ENCODE data around the gene EFHD2. TPM values are rescaled to one million over a fixed set of nuclear protein-coding genes. Genes with fewer than 3 reads are reported as not detected.
A peak's percentile ranks its signal among the peaks of the same experiment; 100 is the strongest.
"Not testable (repeated sequence)": the region's sequence is repeated elsewhere in the genome, so short reads cannot be mapped to it uniquely, and the experiment has no call there.

EFHD2 gene
- polyA plus RNA-seq, 10 donors: 19.6 to 30.9 (median 26.7) TPM

DNA sequence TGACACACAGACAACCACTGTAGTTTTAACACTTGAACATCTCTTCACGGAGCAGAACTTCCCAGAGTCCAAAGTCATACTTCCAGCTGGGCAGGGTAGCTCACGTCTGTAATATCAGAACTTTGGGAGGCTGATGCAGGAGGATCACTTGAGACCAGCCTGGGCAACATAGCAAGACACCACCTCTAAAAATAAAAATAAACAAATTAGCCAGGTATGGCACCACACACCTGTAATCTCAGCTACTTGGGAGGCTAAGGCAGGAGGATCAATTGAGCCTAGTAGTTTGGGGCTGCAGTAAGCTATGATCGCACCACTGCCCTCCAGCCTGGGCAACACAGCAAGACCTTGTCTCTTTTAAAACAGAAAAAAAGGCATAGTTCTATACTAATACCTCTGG is 24.3 kb upstream of the EFHD2 start:
- DNase-seq: no peak

DNA sequence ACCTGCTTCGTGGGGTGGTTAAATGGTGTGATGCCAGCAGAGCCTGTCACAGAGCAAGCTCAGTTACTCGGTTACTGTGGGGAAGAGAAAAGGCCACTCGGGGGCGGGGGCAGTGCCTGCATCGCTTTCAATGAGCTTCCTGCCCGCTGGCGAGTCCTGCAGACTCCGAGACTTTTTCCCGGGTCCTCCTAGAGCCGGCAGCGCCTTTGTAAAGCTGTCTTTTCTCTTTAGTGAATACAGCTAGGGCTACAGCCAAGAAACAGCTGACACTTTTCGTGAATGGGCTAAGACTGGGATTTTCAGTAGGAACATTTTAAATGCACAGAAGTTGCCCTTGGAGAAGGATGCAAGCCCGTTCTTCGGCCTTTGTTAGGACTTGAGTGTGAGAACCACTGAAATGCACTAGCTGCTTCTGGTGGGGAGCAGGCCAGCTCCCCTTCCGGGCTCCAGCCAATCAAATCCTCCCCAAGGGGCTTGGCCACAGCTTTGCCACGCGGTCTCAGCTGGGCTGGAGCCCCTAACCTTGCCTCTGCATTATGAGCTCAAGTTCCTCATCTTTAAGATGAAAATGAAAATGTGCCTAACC is 23.4 kb upstream of the EFHD2 start:
- DNase-seq: peak in 1 of 3 donors; percentile 42

DNA sequence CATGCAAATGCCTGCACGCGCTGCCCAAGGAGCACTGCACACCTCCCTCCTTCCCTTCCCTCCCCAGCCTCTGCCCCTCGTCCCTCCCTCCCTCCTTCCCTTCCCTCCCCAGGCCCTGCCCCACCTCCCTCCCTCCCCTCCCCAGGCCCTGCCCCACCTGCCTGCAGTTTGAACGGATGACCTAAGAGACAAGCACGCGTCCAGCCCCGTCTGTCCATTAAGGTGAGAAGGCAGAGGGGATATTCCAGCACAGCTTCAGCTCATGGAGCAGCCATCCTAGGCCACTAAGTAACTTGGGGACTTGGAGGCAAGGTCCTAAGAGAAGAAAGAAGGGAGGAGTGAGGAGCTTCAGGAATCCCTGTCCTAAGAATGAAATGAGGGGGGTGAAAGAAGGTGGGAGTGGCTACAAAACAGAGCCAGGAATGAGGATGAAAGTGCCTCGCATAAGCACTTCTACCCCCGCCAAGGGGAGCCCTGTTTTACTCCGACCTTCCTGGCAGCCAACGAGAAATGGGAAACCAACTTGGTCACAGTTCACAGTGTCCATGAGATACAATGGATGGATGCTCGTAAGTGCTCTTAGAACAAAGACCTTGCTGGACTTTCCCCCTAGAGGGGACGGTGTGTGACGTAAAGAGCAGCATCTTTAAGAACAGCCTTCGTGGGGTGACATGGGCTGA is 21.3 kb upstream of the EFHD2 start:
- no peak for DNase-seq

DNA sequence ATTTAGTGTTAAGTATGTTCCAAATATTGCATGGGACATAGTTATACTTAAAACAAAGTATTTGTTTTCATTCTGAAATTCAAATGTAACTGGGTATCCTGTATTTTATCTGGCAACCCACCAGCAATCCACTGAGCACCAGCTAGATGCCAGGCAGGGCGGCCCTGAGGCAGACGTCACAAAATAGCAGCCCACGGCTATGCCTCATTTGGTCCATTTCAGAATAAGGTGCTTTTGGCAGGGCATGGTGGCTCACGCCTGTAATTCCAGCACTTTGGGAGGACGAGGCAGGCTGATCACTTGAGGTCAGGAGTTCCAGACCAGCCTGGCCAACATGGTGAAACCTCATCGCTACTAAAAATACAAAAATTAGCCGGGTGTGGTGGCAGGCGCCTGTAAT is 19.9 kb upstream of the EFHD2 start:
- not testable (repeated sequence) for DNase-seq

DNA sequence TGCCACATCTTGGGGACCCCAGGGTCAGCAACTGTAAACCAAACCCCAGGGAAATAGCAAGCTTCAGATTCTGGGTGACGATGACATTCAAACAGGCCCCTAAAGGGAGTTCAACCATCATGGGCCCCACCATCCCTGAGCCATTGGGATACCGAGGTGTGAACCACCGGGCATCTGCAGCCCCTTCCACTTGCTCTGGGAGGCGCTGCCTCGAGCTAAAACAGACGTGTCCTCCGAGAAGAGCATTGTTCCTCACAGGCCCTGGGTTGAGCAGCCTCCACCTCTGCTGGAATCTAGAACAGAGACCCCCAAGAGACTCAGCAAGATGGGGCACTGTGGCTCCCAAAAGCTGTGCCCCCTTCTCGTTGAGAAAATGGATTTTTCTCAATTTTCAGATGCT is 19.0 kb upstream of the EFHD2 start:
- no peak for DNase-seq

DNA sequence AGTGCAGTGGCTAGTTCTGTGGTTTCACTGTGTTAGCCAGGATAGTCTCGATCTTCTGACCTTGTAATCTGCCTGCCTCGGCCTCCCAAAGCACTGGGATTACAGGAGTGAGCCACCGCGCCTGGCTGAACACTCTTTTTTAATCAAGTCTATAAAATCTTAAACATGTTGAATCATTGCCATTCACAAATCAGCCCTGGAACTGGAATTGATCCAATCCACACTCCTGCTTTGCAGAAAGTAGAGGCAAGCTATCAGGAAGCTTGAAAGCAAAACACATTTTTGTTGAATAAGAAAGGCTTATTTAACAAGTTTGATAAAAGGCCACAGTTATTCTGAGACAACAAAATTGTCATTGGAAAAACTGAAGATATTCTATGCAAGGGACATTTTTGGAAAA is 18.3 kb upstream of the EFHD2 start:
- DNase-seq: no peak

DNA sequence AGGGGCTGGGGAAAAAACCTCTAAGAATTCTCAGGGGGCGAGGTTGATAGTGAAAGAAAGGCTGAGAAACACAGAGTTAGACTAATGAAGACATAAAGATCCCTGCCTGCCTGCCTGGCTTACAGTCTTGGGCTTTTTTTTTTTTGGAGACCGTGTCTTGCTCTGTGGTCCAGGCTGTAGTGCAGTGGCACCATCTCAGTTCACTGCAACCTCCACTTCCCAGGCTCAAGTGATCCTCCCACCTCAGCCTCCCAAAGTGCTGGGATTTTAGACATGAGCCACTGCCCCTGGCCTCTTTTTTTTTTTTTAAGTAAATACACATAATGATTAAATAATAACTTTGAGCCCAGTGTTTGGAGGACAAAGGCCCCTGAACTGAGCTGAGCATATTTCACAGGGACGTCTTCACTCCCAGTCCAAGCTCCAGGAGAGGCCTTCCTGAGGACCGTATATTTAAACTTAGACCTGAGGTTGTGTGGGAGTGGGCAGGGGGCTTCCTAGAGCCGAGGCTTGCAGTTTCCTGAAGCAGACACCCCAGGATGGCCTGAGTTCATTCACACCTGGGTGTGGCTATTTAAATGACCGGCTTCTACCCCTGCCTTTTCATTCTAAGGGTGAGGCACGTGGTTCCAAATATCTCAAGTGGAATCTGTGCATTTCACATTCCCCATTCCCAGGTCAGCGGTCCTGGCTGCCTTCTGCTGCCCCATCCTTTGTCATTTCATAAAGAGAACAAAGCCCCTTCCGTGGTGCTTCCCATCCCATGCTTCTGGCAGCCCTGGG is 16.0 kb upstream of the EFHD2 start:
- DNase-seq: no peak

DNA sequence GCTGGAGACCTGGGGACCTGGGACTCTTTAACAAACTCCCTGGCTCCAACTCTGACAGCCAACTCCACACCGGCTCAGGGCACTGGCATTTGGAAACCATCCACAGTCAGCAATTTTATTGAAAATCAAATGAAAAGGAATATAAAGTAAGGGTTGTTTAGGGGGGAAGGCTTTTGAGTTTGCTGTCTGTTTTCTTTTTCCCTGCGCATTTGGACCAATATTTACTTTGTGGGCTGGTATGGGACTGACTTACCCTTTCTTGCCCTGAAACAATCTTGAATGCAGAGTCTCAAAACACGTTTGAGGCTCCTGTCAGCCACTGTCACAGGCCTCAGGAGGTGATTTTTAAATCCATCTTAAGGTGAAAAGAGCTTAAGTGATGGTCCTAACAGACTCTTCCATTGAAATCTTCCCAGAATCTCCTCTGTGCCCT is 15.4 kb upstream of the EFHD2 start:
- no peak for DNase-seq

DNA sequence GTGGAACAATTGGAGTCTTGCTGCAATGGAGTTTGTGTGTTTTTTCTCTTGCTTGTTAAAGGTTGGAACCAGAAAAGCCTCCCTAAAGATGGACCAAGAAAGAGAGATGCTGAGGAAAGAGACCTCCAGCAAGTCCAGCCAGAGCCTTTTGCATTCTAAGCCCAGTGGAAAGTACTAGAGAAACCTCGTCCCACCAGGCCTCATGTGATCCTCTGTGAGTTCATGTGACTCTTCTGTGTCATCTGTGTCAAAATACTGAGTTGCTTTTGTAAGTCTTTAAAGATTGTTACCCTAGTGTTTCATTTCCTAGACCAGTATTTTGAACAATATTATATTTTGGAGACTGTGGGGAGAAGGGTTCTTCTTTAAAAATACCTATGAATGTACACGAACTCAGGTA is 12.5 kb upstream of the EFHD2 start:
- no peak for DNase-seq

DNA sequence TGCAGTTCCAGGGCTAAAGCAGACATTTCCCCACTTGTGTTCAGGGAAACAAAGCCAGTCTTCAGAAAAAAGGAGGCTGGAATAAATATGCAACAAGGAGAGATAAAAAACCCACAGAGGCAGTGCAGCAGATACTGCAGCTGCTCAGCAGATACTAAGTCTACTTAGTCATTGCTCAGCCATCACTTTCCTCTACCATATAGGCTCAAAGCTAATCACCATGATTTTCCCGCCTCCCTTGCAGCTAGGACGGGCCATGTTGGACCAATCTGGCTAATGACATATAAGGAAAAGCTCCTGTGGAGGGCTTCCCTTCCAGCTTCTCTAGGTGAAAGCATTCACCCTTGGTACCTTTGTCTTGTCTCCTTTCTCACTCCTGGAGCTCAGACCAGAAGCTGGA is 10.0 kb upstream of the EFHD2 start:
- DNase-seq: no peak

DNA sequence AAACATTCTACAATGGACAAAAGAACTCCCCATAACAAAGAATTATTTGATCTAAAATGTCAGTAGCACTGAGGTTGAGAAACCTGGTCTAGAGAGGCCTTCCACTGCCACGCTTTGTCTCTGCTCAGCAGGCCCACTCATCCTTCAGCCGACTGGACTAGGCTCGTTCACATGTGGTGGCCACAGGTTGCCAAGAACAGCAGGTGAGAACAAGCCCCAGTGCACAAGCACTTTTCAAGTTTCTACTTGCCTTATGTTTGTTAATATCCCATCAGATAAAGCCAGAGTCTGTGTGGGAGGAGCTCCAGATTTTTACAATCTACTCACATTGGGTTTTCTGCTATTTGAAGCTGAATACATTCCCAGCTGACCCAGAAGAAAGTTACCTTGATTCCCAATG is 9.1 kb upstream of the EFHD2 start:
- DNase-seq: no peak

DNA sequence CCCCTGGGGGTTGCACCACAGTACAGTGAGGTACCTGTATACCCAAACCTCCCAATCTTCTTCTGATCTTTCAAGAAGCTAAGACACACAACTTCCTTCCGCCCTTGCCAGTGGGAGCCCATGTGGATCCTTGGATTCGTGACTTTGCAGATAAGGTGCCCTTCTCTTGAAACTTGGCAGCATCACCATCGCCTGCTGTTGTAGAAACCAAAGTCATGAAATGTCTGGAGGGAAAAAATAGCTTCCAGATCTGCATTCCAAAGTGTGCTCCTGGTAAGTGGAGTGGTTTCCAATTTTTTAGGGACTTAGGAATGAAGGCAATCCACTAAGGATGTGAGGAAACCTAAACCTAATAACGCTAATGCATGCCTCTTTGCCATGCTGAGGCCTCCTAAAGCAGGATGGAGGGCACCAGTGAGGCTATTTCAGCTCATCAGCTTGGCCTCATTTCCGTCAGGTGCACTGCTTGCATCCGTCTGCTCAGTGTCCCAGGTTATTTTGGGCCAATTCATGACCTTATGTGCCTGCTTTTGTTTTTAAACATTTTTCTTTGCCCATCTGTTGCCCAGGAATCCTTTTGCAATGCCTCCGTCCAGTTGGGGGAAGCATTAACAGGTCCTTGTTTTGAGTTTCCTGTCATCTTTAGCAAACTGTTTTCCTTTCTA is 8.2 kb upstream of the EFHD2 start:
- DNase-seq: no peak

DNA sequence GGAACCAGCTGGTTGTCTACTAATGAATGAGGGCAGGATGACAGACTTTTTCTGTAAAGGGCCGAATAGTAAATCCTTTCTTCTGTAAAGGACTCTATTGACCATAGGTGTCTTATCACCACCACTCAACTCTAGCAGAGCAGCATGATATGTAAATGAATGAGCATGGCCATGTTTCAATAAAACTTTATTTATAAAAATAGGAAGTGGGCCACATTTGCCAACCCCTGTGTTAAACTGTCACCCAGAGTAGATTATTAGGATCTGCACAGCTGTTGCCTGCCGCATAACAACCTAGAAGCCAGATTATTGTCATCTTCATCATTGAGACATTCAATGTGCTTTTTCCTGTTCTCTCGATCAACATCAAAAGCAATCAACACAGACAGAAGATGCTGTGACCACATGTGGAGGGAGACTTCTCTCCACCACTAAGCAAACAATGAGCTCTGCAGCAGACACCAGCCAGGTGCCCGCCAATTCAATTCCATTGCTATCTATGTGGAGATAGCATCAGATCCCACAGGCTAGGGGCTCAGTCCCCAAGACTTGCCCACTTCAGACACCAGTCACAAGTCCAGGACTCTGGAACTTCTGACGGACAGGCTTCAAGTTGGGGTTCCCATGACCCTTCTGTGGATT is 6.8 kb upstream of the EFHD2 start:
- DNase-seq: no peak

DNA sequence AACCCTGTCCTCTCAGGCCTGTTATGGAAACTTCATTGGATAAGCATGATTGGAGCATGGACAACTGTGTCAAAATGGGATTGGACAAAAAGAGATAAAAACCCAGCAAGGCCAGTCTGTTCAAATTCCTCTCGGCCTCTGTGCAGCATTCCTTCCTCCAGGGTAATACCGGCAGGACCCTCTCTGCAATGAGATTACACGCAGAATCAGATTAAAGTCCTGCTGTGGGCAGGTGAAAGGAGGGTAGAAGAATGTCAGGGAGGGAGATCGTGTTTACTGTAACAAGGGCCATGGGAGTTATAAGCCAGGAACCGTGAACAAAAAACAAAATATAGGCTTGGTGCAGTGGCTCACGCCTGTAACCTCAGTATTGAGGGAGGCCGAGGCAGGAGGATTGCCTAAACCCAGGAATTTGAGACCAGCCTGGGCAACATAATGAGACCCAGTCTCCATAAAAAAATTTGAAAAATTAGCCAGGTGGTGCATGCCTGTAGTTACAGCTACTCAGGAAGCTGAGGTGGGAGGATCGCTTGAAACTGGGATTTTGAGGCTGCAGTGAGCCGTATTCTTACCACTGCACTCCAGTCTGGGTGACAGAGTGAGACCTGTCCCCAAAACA is 5.6 kb upstream of the EFHD2 start:
- no peak for DNase-seq

DNA sequence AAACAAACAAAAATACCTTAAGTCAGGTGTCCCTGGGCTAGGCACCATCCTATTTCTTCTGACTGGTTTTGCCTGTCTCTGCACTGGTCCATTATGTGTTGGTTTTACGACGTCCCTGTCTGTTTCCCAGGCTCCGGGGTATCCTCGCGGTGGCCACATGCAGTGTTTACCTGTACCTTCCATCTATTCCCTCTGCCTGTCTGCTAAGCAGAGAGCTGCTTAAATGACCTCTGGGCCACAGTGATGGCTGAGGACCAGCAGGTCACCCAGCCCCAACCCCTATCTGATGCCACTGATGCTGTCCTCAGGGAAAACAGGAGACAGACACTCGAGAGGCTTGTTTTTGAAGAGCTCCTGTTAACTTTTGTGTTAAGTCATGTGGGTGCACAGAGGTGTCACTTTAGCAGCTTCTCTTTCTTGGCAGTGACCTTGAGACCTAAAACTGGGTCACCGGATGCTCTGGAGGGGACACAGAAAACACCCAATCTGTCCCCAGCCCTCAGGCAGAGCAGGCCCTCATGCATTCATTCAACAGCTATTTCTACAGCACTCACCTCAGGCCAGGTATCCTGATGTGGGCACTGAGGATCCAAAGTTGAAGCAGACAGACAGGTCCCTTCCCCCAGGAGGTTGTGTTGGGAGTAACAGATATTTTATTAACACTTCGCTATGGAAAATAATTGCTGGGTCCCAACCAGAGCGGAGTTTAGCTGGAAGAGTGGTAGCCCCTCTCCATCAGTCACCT is 4.4 kb upstream of the EFHD2 start:
- no peak for DNase-seq

DNA sequence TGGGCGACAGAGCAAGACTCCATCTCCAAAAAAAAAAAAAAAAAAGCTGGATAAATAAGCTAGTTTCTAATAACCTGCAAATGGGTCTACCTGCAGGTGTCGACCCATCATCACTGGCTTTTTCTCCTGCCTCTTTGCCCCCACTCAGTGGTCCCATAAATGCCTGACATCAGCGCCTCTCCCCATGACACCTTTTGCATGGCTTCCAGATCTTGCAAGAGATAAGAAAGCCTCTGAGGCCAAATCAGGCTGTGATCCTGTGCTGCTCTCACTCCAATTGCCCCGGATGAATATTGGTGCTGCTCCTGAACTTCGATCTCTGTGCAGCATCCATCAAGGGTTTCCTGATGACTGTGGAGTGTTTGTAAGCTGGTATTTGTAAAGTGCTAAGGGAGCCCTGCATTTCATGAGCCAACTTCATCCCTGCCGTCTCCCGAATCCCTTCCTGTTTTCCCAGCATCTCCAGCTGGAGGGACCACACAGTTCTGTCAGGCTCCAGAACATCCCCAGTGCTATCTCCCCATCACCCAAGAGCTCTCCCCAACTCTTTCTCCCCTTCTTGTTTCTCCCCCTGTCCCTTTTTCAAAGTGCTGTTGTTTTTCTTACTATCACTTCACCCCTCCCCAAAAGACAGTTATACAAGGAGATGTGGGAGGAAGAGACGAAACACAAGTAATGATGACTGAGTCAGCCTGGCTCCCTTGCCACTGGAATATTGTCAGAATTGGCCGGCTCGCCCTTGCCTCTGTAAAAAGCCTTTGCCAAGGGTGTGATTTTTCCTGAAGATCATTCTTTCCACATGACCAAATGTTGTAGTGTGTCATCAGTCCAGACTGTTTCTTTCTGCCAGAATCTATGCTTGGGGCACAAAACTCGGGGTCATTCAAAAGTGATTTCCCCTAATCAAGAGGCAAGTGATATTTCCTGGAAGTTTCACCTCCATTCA is 2.8 kb upstream of the EFHD2 start:
- DNase-seq: peak; percentile 64 to 85 (median 77)

DNA sequence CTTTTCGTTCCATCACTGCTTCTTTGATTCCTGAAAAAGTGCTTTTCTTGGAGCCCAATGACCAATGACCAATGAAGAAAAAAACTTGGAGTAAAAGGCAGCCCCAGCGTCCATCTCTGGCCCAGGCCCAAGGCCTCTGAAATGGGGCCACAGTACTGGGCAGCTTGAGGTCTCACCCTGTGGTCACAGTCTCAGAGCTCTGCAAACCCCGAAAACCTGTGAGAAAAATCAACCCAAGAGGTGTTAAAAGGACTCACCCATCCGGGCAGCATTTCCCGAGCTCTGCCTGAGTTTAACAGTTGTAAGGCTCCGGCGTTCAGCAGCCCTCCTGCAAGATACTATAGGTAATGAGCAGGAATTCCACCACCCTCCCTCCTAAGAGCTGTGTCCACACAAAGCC is 2.1 kb upstream of the EFHD2 start:
- no peak for DNase-seq

DNA sequence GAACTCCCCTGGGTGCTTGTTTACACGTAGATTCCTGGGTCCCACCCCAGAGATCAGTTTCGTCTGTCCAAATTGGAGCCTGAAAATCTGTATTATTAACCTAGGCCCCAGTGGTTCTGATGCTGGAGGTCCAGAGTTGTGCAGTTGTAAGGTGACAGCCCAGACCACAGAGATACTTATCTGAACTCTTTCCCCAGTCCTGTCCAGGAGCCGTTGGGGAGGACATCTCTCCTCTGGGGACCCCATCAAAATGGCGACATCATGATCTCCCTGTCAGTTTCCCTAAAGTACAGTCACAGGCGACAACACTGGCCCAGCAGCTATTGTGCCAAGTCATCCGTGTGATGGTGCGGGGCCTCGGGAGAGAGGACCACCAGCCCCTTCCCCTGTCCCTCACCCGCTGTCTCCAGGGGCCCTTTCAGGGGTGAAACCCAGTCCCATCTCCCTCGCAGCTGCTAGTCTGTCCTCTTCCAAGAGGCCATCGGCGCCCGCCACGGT is 749 bp upstream of the EFHD2 start:
- no peak for DNase-seq

DNA sequence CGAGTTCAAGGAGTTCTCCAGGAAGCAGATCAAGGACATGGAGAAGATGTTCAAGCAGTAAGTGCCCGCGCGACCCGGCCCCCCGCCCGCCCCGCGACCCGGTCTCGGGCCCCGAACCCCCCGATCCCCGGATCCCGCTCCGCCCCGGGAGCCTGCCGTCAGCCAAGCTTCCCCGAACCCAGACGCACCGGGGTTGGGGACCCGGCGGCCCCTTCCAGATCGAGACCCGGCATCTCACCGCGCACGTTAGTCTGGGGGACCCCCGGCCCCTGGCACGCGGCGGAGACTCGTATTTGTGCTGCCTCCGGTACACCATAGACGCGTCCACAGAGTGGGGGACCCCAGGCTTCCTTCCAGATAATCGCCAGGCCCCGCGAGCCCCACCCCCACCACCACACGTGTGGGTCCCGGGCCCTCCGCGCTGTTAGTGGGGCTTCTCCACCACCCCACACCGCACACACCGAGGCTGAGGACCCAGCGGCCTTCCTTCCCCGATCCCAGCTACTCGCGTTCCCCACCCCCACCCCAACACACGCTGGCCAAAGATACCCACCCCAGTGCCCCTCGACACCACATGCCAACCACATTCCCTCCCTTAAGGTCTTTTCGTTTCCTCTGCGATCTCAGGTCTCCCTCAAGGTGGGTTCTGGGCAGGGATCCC is 665 bp downstream of the EFHD2 start:
- DNase-seq: no peak
